Ishikawa (cell line): ENCODE measurements around the gene TUBGCP6.
A peak's percentile ranks its signal among the peaks of the same experiment; 100 is the strongest.

Source experiments
- CEBPB ChIP-seq: IDR thresholded peaks from 2 replicates; pipeline ENCODE4 v1.6.1; 2012
- CREB1 ChIP-seq: IDR thresholded peaks from 2 replicates; pipeline ENCODE4 v1.6.1; 2012; ENCODE audit warnings: low read depth
- EGR1 ChIP-seq: IDR thresholded peaks from 2 replicates; pipeline ENCODE4 v1.6.1; 2012
- EP300 ChIP-seq: IDR thresholded peaks from 2 replicates; pipeline ENCODE4 v1.6.1; 2012; ENCODE audit warnings: borderline replicate concordance
- FOXM1 ChIP-seq: IDR thresholded peaks from 2 replicates; pipeline ENCODE4 v1.6.1; 2012; ENCODE audit warnings: low read depth, borderline replicate concordance
- NFIC ChIP-seq: IDR thresholded peaks from 2 replicates; pipeline ENCODE4 v1.6.1; 2012
- RAD21 ChIP-seq: IDR thresholded peaks from 2 replicates; pipeline ENCODE4 v1.6.1; 2012; ENCODE audit warnings: low read depth
- REST ChIP-seq: IDR thresholded peaks from 2 replicates; pipeline ENCODE4 v1.6.1; 2012; ENCODE audit warnings: low read depth, mild to moderate bottlenecking
- TAF1 ChIP-seq: IDR thresholded peaks from 2 replicates; pipeline ENCODE4 v1.6.1; 2012; ENCODE audit warnings: low read depth, mild to moderate bottlenecking
- TCF12 ChIP-seq: IDR thresholded peaks from 2 replicates; pipeline ENCODE4 v1.6.1; 2012; ENCODE audit warnings: low read depth
- TEAD4 ChIP-seq: IDR thresholded peaks from 2 replicates; pipeline ENCODE4 v1.6.1; 2012
- USF1 ChIP-seq: IDR thresholded peaks from 2 replicates; pipeline ENCODE4 v1.6.1; 2012
- YY1 ChIP-seq: IDR thresholded peaks from 2 replicates; pipeline ENCODE4 v1.6.1; 2012; ENCODE audit warnings: low read depth
- ZBTB7A ChIP-seq: IDR thresholded peaks from 2 replicates; pipeline ENCODE4 v1.6.1; 2012; ENCODE audit warnings: low read depth
- TF ChIP-seq, protein P1 (sequence below): IDR thresholded peaks from 2 replicates; pipeline ENCODE4 v1.6.1; 2012

The TUBGCP6 gene

GRCh38 chr22:50248196-50249081 lies 3.6 kb upstream of the TUBGCP6 start:
- TF ChIP-seq TAF1 (no peak), NFIC (no peak), ZBTB7A (no peak), USF1 (no peak), CREB1 (no peak), FOXM1 (no peak), YY1 (no peak), EGR1 (no peak), TEAD4 (no peak), CEBPB (no peak), RAD21 (no peak), EP300 (no peak), TCF12 (no peak), REST (no peak)
- TF ChIP-seq, protein P1, sequence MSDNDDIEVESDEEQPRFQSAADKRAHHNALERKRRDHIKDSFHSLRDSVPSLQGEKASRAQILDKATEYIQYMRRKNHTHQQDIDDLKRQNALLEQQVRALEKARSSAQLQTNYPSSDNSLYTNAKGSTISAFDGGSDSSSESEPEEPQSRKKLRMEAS = no peak

DNA sequence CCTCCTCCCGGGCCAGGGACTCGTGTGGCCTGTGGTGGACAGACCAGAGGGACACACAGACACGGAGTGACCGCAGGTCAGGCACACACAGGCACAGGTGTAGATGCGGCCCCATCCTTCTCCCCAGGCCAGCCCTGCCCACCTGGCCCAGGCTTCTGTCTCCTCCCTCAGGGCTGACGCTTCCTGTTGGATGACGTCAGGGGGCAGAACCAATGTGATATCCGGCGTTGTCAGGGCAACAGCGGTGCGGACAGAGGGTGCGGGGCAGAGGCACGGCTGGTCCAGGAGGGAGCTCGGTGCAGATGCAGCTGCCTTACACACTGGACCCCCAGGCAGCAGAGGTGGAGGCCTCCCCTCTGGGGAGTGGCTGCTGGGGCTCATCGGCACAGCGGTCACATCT lies 2.9 kb upstream of the TUBGCP6 start:
- TF ChIP-seq TAF1 (no peak), CREB1 (peak; percentile 67; the same call in 1 of the 2 replicates), FOXM1 (no peak), EGR1 (no peak), ZBTB7A (no peak)

DNA sequence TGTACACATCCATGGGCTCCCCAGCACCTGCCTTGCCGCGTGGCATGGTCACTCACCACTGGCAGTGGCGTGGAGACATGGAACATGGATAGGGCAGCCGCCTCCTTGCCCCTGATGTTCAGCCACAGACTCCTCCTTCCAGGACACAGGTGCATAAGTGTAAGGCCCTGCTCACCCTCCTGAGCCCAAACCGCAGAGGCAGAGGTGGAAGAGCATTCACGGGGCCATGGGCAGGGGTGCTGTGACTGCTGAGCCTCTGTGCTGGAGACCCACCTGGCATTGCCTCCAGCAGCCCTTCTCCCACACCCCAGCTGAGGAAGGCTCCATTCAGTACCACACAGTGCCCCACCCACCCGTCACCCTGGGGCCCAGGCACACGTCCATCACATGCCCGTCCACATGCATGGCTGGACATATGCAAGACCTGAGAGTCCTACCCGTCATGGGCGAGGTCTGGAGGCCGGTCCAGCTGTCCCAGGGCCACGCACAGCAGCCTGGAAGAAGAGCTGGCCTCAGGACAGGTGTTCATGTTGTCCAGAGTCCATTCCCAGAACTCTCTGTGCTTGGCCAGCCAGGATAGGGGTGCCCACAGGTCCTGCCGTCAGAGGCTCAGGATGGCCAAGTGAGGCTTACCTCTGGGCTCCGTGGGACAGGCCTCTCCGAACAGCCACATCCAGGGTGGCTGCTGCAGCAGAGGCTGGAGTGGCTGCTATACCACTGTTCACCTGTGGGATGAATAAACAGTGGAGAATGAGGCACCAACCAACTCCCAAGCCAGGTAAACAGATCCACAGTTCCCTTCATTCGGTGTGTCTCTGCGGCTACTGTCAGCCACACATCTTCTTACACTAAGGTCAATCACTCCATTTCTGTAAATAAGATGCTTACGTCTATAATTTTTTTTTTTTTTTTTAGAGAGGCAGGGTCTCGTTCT lies 1.7 kb upstream of the TUBGCP6 start:
- TF ChIP-seq TCF12 (no peak), EP300 (no peak), RAD21 (no peak), TAF1 (no peak), ZBTB7A (no peak), TEAD4 (no peak), REST (no peak), CREB1 (no peak), EGR1 (no peak), USF1 (no peak), FOXM1 (no peak), CEBPB (no peak), YY1 (no peak), NFIC (no peak)
- TF ChIP-seq, protein P1 = no peak

- TF ChIP-seq REST (no peak), EGR1 (no peak), ZBTB7A (no peak; the same call in 1 of the 2 replicates)
Observed at GRCh38 chr22:50245214-50246072, 620 bp upstream of the TUBGCP6 start.
